Renal cortical epithelial cell (primary cell): ENCODE results near the gene ATAD1. TPM values are rescaled to one million over a fixed set of nuclear protein-coding genes. Genes with fewer than 3 reads are reported as not detected.
A peak's percentile ranks its signal among the peaks of the same experiment; 100 is the strongest.
"Not testable (repeated sequence)": the region's sequence is repeated elsewhere in the genome, so short reads cannot be mapped to it uniquely, and the experiment has no call there.

Experiments used
- DNase-seq: peaks from one replicate; pipeline ENCODE4 v3.0.0-alpha.2; 2011; ENCODE audit warnings: low read depth
- total RNA-seq: library from RNA; depleted of rRNA; stranded (reverse); fragments of >200 nt; gene quantifications from 2 replicates; pipeline ENCODE4 v1.2.3, GENCODE V29; 2014

Gene ATAD1
- total RNA-seq, result 90.3 and 99.5 TPM in 2 replicates

- peak; percentile 75 for DNase-seq
Measured at GRCh38 chr10:87817609-87818504, at the start of gene ATAD1. TSS of gene ATAD1 (minus strand) at chr10:87818226. CDS start at chr10:87814599, 3,627 bp downstream.

- no peak for DNase-seq
Measured at GRCh38 chr10:87867453-87867852, 49.4 kb upstream of the ATAD1 start.

GRCh38 chr10:87866412-87866974 lies 48.5 kb upstream of the ATAD1 start:
- no peak for DNase-seq

GRCh38 chr10:87865241-87865881 lies 47.3 kb upstream of the ATAD1 start:
- DNase-seq, result no peak

- DNase-seq, result no peak
Measured at GRCh38 chr10:87864496-87865059, 46.6 kb upstream of the ATAD1 start.

GRCh38 chr10:87863951-87864495 lies 46.0 kb upstream of the ATAD1 start:
- DNase-seq, result not testable (repeated sequence)

- DNase-seq, result peak; percentile 74
Measured at GRCh38 chr10:87863053-87863943, 45.3 kb upstream of the ATAD1 start, which contains the start of the genes KLLN and PTEN. TSS of gene KLLN (minus strand) at chr10:87863533. CDS start at chr10:87862487, 1,046 bp downstream. TSS of gene PTEN (plus strand) at chr10:87863625. CDS start at chr10:87864470, 845 bp downstream.

- peak; percentile 46 for DNase-seq
Measured at GRCh38 chr10:87862679-87863052, 44.6 kb upstream of the ATAD1 start.

DNA sequence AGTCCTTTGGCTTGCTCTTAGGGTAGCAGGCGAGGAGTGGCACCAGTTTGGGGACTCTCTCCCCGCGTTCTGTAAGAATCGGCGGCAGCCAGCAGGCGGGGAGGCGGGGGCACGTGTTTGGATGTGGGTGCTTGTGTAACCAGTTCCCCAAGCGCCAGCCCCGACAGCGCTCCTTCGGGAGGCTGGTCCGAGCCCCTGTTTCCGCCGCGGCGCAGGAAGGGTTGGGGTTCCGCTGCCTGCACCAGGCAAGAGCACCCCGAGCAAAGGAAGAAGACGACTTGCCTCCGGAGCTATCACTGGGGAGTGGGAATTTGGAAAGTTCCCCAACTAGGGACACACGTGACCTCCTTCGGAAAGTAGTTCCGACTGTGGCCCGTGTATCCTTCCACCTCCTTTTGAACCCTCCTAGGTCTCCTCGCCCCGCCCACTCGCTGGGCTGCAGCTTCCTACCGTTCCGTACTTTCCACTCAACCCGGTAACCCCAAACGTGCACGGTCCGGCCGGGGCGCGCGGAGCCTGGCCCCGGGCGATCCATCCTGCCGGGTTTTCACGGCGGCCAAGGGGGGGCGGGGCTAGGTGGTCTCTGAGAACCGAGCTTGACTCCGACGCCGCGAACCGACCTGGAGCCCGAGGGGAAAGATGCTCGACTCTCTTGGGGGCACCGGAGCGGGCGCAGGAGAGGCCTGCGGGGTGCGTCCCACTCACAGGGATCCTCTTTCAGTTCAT lies 44.1 kb upstream of the ATAD1 start:
- DNase-seq, result peak; percentile 90

GRCh38 chr10:87861566-87861952 lies 43.5 kb upstream of the ATAD1 start:
- peak; percentile 81 for DNase-seq

GRCh38 chr10:87860816-87861403 lies 42.9 kb upstream of the ATAD1 start:
- no peak for DNase-seq

DNA sequence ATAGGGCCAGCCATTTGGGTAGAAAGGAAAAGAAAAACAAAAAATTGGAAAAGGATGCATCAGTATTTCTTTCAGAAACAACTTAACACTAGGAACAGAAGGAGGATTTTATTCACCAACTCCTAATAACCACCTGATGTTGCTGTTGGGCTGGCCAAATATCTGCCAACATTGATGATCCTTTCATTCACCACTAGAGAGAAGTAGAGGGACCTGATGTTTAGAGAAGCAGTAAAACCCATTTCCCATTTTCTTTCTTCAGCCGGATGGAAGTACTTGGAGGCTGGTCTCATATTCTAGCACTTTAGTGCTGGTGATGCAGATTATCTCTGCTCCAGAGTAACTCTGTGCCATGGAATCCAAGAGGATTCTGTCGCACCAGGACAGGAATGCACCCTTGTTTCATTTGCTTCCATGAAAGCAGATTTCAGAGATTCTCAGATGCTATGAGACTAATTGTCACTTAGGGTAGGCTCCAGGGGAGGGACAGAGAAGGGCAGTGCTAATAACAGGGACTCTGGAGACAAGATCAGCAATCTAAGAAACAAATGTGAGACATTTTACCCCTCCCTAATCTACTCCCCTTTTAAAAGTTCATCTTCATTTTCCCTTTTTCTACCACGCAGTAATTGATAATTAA lies 42.2 kb upstream of the ATAD1 start:
- DNase-seq, result peak; percentile 85

DNA sequence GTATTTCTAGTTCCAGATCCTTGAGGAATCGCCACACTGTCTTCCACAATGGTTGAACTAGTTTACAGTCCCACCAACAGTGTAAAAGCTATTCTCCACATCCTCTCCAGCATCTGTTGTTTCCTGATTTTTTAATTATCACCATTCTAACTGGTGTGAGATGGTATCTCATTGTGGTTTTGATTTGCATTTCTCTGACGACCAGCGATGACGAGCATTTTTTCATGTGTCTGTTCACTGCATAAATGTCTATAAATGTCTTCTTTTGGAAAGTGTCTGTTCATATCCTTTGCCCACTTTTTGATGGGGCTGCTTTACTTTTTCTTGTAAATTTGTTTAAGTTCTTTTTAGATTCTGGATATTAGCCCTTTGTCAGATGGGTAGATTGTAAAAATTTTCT lies 37.6 kb upstream of the ATAD1 start:
- DNase-seq, result not testable (repeated sequence)

DNA sequence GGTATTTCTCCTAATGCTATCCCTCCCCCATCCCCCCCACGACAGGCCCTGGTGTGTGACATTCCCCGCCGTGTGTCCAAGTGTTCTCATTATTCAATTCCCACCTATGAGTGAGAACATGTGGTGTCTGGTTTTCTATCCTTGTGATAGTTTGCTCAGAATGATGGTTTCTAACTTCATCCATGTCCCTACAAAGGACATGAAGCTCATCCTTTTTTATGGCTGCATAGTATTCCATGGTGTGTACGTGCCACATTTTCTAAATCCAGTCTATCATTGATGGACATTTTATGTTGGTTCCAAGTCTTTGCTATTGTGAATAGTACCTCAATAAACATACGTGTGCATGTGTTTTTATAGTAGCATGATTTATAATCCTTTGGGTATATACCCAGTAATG lies 37.2 kb upstream of the ATAD1 start:
- not testable (repeated sequence) for DNase-seq

GRCh38 chr10:87852089-87852488 lies 34.1 kb upstream of the ATAD1 start:
- no peak for DNase-seq

DNA sequence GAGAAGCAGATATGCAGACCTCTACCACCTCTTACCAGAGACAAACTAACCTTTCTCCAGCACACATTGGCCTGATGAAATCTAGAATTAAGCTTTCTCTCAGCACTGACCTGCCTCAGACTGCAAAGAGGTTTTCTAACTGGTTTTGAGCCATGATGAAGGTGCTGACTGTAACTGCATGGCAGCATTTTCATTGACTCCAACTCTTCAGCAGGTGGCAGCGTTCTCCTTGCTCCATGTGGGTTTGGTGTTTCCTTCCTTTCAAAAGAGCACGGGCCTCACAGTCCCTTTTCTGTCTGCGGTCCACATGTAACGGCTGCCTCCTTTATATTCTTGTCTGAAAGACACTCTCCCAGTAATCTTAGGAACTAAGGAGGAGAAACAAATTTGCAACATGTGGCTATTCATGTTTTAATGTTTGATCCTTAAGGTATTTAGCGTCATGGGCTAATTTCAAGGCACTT lies 32.7 kb upstream of the ATAD1 start:
- DNase-seq, result peak; percentile 63

- peak; percentile 53 for DNase-seq
Measured at GRCh38 chr10:87849001-87849400, 31.0 kb upstream of the ATAD1 start.

GRCh38 chr10:87847550-87847949 lies 29.5 kb upstream of the ATAD1 start:
- no peak for DNase-seq

DNA sequence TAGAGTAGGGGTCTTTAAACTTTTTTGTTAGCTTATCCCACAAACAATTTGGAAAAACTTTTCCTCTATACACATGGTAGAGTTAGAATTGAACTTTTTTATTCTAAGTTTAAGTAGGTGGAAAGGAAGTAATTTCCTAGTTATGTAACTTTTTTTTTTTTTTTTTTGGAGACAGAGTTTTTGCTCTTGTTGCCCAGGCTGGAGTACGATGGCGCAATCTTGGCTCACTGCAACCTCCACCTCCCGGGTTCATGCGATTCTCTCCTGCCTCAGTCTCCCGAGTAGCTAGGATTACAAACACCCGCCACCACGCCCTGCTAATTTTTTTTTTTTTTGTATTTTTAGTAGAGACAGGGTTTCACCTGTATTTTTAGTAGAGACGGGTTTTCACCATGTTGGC lies 28.7 kb upstream of the ATAD1 start:
- not testable (repeated sequence) for DNase-seq
